NCI-H1694 (cell line): ENCODE data around the gene ZBED4.
A peak's percentile ranks its signal among the peaks of the same experiment; 100 is the strongest.
"Not testable (repeated sequence)": the region's sequence is repeated elsewhere in the genome, so short reads cannot be mapped to it uniquely, and the experiment has no call there.

Experiments used
- DNase-seq: peaks from one replicate; lab custom pipeline; 2025; lab: John Stamatoyannopoulos, UW

ZBED4 gene, protein sequence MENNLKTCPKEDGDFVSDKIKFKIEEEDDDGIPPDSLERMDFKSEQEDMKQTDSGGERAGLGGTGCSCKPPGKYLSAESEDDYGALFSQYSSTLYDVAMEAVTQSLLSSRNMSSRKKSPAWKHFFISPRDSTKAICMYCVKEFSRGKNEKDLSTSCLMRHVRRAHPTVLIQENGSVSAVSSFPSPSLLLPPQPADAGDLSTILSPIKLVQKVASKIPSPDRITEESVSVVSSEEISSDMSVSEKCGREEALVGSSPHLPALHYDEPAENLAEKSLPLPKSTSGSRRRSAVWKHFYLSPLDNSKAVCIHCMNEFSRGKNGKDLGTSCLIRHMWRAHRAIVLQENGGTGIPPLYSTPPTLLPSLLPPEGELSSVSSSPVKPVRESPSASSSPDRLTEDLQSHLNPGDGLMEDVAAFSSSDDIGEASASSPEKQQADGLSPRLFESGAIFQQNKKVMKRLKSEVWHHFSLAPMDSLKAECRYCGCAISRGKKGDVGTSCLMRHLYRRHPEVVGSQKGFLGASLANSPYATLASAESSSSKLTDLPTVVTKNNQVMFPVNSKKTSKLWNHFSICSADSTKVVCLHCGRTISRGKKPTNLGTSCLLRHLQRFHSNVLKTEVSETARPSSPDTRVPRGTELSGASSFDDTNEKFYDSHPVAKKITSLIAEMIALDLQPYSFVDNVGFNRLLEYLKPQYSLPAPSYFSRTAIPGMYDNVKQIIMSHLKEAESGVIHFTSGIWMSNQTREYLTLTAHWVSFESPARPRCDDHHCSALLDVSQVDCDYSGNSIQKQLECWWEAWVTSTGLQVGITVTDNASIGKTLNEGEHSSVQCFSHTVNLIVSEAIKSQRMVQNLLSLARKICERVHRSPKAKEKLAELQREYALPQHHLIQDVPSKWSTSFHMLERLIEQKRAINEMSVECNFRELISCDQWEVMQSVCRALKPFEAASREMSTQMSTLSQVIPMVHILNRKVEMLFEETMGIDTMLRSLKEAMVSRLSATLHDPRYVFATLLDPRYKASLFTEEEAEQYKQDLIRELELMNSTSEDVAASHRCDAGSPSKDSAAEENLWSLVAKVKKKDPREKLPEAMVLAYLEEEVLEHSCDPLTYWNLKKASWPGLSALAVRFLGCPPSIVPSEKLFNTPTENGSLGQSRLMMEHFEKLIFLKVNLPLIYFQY

DNA sequence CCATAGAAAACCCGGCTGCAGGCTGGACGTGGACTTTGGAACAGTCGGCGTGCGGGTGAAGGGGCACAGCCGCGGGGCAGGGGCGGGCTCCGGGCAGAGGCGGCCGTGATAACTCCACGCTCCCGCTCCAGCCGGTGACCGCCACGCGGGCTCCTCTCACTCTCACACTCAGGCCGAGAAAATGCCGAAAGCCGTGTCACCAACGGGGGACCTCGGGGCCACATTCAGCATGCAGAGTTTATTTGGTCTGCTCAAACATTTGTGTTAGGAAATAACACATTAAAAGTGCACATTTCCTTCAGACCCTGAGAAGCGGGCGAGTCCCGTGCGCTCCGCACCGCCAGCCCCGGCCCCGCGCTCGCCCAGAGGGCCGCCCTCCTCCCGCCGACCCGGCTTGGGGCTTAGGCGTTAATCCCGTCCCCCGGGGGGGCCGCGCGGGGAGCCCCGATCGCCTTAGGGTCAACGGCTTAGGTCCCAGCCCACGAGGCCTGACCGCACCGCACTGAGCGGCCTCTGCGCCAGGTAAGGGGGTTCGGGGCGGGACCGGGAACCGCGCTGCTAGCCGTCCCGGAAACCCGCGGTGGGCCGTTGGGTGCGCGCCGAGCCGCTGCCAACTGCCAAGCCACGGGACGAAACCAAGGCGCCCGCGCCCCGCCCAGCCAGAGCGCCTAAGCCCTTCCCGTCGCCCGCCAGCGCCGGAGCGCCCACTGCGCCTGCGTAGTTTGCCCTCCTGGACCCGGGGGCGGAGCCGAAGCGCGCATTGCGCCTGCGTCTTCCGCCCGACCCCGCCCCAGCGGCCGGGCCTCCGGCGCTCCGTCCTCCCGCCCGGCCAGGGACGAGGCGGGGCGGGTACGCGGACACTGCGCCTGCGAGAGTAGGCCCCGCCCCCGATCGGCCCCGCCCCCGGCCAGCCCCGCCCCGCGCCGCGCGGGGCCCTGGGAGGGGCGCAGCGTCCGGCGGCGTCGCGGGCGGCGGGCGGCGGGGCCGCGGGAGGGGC is at the start of gene ZBED4:
ZBED4 (plus strand) TSS at position 947 of the 997 bp plus-strand sequence. CDS start 29,819 bp downstream, outside the sequence.
- DNase-seq = peak; percentile 94

- DNase-seq = no peak
These were observed 46.5 kb upstream of the ZBED4 start for GRCh38 chr22:49807129-49807528.

DNA sequence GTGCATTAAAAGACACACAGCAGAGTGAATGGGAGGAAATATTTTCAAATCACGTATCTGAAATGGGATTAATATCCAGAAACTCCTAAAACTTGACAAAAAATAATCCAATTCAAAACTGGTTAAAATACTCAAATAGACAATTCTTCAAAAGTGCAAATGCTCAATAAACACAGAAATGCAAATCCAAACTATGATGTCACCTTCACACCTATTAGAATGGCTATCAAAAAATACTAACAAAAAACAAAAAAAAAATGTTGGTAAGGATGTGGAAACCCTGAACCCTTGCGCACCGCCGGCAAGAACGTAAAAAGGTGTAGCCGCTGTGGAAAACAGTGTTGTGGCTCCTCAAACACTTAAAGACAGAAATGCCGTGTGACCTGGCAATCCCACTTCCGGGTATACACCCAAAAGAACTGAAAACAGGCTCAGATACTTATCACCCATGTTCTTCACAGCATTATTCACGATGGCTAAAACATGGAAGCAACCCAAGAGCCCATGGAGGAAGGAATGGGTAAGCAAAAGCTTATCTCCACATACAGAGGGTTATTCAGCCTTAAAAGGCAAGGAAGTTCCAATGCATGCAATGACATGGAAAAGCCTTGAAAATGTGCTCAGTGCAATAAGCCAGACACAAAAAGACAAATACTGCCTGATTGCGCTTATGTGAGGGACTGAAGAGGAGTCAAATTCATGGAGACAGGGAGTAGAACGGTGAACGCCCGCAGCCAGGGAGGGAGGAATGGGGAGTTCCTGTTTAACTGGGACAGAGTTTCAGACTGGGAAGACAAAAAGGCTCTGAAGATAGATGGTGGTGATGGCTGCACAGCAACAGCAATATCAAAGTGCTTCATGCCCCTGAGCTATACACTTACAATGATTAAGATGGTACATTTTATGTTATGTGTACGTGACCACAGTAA is 45.6 kb upstream of the ZBED4 start:
- DNase-seq = no peak

DNA sequence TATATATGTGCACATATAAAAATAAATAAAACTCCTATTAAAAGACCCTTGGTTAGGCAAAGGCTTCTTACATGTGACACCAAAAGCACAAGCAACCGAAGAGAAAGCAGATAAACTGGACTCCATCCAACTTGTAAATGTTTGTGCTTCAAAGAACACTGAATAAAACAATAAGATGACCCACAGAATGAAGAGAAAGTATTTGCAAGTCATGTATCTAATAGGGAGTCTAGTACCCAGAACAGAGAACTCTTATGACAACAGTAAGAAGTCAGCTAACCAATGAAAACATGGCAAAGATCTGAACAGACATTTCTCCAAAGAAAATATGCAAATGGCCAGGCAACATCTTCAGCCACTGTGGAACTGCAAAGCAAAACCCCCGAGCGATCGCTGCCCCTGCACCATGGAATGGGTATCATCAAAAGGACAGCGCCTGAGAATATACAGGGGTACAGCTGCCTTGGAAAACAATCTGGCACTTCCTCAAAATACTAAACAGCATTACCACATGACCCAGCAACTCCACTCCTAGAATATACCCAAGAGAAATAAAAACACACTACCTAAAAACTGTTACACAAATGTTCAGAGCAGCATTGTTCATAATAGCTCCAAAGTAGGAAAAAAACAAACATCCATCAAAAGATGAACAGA is 43.2 kb upstream of the ZBED4 start:
- DNase-seq = no peak

DNA sequence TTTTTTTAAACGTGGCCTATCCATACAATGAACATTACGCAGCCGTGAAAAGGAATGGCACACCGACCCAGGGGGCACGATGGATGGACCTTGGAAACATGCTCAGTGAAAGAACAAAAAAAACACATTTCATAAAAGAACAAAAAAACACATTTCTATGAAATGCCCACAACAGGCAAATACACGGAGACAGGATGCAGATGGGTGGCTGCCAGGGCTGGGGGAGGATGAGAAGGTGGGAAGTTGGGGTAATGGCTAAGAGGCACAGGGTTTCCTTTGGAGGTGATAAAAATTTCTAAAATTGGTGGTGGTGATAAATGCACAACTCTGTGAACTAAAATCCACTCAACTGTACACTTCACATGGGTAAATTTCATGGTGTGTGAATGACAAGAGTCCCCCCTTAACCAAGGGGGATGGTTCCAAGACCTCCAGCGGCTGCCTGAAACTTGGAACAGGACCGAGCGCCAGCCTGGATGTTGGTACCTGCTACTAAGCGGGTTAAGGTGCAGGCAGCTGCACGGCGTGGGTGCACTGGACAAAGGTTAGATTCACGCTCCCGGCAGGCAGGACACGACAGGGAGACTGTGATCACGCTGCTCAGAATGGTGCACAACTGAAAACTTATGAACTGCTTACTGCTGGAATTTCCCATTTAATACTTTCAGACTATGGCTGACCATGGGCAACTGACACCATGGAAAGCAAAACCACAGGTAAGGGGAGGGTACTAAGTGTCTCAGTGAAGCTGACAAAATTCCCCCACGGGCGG is 42.4 kb upstream of the ZBED4 start:
- DNase-seq = no peak

DNA sequence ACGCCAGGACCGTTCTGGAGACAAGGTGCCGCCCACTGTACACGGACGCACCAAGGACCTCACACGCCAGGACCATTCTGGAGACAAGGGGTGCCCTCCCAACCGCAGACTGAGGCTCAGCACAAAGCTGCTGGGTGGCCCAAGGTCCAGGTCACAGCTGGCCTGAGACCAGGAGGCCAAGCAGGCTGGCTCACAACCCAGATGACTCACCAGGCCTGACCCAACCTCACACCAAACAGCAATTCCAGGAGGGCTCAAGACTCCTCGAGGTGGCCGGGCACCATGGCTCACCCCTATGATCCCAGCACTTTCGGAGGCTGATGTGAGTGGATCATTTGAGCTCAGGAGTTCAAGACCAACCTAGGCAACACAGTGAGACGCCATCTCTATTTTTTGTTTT is 40.8 kb upstream of the ZBED4 start:
- no peak for DNase-seq

GRCh38 chr22:49814164-49814686 is 39.4 kb upstream of the ZBED4 start:
- no peak for DNase-seq

- no peak for DNase-seq
These were observed 38.8 kb upstream of the ZBED4 start for GRCh38 chr22:49814856-49815255.

DNA sequence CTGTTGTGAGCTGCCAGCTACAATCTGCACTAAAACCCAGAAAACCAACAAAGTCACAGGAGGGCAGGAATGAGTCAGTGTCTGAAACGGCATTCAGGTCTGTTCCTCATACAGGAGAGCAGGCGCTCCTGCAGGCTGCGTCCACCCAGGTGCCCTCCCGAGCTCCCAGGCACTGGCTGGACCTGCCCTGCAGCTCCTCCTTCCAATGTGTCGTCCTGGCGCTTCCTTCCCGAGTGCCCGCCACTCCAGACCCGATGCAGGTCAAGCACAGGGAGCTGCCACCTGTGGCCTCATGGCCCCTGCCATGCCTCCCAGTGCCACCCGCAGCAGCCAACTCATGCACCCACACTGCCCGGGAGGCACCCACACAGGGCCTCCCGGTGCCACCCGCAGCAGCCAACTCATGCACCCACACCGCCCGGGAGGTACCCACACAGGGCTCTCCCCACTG is 38.0 kb upstream of the ZBED4 start:
- DNase-seq = no peak

GRCh38 chr22:49817359-49817758 is 36.3 kb upstream of the ZBED4 start:
- no peak for DNase-seq

GRCh38 chr22:49820984-49821383 is 32.7 kb upstream of the ZBED4 start:
- no peak for DNase-seq

- not testable (repeated sequence) for DNase-seq
These were observed 31.9 kb upstream of the ZBED4 start for GRCh38 chr22:49821741-49822140.

DNA sequence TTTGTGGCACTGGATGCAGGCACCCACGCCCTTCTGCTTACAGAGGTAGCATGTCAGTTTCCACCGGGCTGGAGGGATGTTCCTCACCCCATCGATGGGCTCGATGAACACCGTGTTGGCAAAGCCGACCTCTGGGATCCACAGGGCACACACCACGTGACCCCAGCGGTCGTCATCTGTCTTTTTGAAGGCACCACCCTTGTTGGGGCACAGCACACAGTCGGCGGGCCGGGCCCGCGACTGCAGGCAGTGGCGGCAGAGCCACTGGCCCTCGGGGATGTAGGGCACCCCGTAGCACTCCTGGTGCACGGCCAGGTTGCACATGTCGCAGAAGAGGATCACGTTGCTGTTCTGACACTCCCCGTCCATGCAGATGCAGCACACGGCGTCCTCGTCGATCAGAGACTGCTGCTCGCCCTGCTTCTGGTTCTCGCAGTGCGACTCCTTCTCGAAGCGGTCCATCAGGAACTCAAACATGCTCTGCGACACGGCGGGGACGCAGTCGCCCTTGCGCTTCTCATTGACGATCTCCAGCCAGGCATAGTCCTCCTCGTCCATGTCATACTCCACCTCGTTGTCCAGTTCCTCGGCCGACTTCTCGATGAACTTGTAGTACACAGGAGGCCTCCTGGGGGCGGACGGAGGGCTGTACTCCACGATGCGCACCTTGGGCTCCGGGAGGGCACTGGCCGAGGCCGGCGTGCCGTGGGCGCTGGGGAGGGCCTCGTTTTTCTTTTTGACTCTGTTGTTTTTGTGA is 30.2 kb upstream of the ZBED4 start:
- DNase-seq = no peak

DNA sequence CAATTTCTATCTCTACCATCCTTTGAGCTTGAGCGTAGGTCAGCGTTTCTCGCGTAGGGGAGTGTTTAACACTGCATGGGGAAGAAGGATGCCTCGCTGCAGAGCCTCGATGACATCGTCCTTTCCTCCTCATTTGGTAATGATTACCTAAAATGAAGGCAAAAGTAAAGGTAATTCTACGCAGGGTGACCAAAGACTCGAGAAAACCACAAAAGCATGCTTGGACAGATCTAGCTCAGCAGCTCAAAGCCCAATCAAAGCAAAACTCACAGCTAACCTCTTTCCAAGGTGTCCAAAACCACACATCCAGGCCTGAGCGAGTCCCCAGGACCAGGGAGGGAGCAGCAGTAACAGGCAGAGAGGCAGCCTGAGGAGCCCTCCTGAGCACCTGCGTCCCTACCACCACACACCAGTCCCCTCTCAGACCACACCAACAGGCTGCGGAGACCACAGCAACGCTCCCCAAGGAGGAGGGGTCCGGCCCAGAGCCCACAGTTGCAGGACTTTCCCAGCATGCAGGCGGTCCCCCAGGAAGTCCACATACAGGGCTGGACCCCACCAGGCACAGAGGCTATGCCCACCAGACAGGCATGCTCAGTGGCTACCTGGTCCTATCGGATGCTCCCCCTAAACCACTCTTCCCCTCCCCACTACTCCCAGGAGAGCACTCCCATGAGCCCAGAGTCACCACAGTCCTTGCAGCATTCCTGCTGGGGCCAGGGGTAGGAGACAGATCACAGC is 29.3 kb upstream of the ZBED4 start:
- DNase-seq = no peak

GRCh38 chr22:49824936-49825335 is 28.7 kb upstream of the ZBED4 start:
- DNase-seq = no peak

- DNase-seq = no peak
These were observed 28.2 kb upstream of the ZBED4 start for GRCh38 chr22:49825436-49825835.
